ENCODE results near the gene TRIM66. TPM values are rescaled to one million over a fixed set of nuclear protein-coding genes. Genes with fewer than 3 reads are reported as not detected.
A peak's percentile ranks its signal among the peaks of the same experiment; 100 is the strongest.

The TRIM66 gene
- total RNA-seq, 2 donors from 2014 or later, result 2.8 to 10.5 TPM

DNA sequence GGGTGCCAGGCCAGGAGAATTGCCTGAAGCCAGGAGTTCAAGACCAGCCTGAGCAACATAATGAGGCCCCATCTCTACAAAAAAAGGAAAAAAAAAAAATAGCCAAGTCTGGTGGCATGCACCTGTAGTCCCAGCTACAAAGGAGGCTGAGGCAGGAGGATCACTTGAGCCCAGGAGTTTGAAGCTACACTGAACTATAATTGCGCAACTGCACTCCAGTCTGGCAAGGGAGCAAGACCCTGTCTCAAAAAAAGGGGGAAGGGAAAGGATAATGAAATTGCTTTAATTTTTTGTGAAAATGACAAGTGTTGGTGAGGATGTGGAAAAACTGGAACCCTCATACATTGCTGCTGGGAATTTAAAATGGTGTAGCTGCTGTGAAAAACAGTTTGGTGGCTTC lies 107.7 kb downstream of the TRIM66 start:
- Histone ChIP-seq H3K4me1 (replicated peaks) (no peaks in the 10 kb centered on the region), H3K9me3 (no peaks in the 10 kb centered on the region), H3K27me3 (replicated peaks; ENCODE audit: insufficient read depth) (no peaks in the 10 kb centered on the region), H3K36me3 (no peaks in the 10 kb centered on the region), H3K27ac (no peak overlapping the region), H3K4me3 (no peak overlapping the region)
- no peak for DNase-seq (ENCODE audit: low spot score)
- 97% methylated on average over 1 of the region's 1 CpG for WGBS
- TF ChIP-seq, protein P1, sequence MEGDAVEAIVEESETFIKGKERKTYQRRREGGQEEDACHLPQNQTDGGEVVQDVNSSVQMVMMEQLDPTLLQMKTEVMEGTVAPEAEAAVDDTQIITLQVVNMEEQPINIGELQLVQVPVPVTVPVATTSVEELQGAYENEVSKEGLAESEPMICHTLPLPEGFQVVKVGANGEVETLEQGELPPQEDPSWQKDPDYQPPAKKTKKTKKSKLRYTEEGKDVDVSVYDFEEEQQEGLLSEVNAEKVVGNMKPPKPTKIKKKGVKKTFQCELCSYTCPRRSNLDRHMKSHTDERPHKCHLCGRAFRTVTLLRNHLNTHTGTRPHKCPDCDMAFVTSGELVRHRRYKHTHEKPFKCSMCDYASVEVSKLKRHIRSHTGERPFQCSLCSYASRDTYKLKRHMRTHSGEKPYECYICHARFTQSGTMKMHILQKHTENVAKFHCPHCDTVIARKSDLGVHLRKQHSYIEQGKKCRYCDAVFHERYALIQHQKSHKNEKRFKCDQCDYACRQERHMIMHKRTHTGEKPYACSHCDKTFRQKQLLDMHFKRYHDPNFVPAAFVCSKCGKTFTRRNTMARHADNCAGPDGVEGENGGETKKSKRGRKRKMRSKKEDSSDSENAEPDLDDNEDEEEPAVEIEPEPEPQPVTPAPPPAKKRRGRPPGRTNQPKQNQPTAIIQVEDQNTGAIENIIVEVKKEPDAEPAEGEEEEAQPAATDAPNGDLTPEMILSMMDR (IDR thresholded peaks at IDR 0.05), result no peak
- no peak for TF ChIP-seq POLR2AphosphoS5 (IDR thresholded peaks at IDR 0.05)
- no peak for TF ChIP-seq POLR2A (IDR thresholded peaks at IDR 0.05)
- intact Hi-C loops (cut with DNase I), result no loop called here

DNA sequence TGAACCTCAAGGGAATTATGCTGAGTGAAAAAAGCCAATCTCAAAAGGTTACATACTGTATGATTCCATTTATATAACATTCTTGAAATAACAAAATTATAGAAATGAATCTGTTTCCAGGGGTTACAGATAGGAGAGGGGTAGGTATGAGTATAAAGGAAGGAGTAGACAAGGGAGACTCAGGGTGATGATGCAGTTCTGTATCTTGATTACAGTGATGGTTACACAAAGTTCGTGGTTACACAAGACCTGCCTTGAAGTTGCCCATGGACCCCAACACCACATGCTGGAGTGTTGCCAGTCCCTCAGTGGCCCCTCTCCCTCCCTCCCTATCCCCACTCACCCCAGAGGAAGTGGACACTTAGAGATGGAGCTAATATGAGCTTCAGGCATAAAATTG lies 108.7 kb downstream of the TRIM66 start:
- Histone ChIP-seq H3K9me3 (no peaks in the 10 kb centered on the region), H3K4me3 (no peak overlapping the region), H3K4me1 (replicated peaks) (no peaks in the 10 kb centered on the region), H3K27me3 (replicated peaks; ENCODE audit: insufficient read depth) (no peaks in the 10 kb centered on the region), H3K36me3 (no peaks in the 10 kb centered on the region), H3K27ac (no peak overlapping the region)
- no peak for DNase-seq (ENCODE audit: low spot score)
- 90% methylated on average over 1 of the region's 1 CpG for WGBS
- TF ChIP-seq POLR2A (IDR thresholded peaks at IDR 0.05), result no peak
- TF ChIP-seq, protein P1 (IDR thresholded peaks at IDR 0.05), result no peak
- TF ChIP-seq POLR2AphosphoS5 (IDR thresholded peaks at IDR 0.05), result no peak
- intact Hi-C loops (cut with DNase I), result no loop called here

DNA sequence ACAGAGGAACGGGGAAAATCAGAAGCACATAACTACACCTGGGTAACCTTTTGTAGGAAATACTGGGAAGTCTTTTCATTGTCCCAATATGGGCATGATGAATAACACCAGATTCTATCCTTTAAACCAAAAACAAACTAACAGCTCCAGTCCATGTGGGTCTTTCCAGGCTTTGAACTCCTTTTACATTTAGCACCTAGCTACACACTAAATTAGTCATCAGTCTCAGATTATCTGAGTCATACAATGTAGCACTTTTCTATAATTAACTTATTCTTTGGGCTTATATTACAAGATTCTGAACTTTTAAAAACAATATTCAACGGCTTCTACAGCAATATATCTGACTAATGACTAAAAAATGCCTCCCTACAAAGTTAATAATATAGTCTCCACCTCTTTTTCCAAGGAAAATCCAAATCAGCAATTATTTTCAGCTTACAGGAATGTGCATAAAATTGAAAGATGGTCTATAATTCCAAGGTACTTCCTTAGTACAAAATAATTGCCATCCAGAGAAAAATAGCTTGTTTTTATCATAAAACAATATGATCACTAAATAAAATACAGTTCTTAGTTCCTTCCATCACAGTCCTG lies 114.8 kb downstream of the TRIM66 start:
- intact Hi-C loops (cut with DNase I), result loop anchor here (5.0 kb wide), 2 partner anchors 180 to 340 kb away; no protein-coding TSS in a partner anchor

DNA sequence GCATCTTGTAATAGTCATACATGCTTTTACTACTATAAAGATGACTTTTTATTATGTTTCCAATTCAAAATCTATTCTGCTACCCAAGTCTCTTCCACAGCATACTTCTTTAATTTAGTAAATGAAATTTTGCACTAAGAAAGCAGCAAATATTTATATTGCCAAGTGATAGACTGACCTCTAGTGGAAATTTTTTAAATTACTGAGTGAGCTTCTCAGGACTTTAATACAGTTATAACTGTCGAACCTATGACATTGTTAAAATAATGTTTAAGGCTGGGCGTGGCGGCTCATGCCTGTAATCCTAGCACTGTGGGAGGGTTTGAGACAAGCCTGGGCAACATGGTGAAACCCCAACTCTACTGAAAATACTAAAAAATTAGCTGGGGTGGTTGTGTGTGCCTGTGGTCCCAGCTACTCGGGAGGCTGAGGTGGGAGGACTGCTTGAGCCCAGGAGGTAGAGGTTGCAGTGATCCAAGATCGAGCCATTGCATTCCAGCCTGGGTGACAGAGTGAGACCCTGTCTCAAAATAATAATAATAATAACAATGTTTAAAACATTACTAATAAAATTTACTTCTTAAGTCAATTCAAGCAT lies 115.8 kb downstream of the TRIM66 start:
- intact Hi-C loops (cut with DNase I), result loop anchor here (5.0 kb wide), 2 partner anchors 179 to 339 kb away; no protein-coding TSS in a partner anchor
- 28% methylated on average over 5 of the region's 5 CpGs for WGBS

More for the DNA sequence above, 114.8 kb downstream of the TRIM66 start:
- TF ChIP-seq, protein P1 (IDR thresholded peaks at IDR 0.05), result no peak
- TF ChIP-seq POLR2AphosphoS5 (IDR thresholded peaks at IDR 0.05) (no peak), POLR2A (IDR thresholded peaks at IDR 0.05) (no peak)
- Histone ChIP-seq H3K4me1 (replicated peaks) (no peaks in the 10 kb centered on the region), H3K36me3 (no peaks in the 10 kb centered on the region), H3K4me3 (no peak overlapping the region), H3K27ac (no peak overlapping the region), H3K27me3 (replicated peaks; ENCODE audit: insufficient read depth) (no peaks in the 10 kb centered on the region), H3K9me3 (no peaks in the 10 kb centered on the region)
- WGBS, result 66% methylated on average over 2 of the region's 2 CpGs
- DNase-seq (ENCODE audit: low spot score), result no peak

More for the DNA sequence above, 115.8 kb downstream of the TRIM66 start:
- H3K9me3 ChIP-seq, result no peaks in the 10 kb centered on the region
- no peak for DNase-seq (ENCODE audit: low spot score)
- no peak overlapping the region for H3K4me3 ChIP-seq
- no peaks in the 10 kb centered on the region for H3K27me3 ChIP-seq (replicated peaks; ENCODE audit: insufficient read depth)
- no peak overlapping the region for H3K27ac ChIP-seq
- no peaks in the 10 kb centered on the region for H3K4me1 ChIP-seq (replicated peaks)
- TF ChIP-seq POLR2A (IDR thresholded peaks at IDR 0.05), result no peak
- TF ChIP-seq, protein P1 (IDR thresholded peaks at IDR 0.05), result peak in 3 of 4 experiments; percentile 66 to 76 (median 75)
- TF ChIP-seq POLR2AphosphoS5 (IDR thresholded peaks at IDR 0.05), result no peak
- H3K36me3 ChIP-seq, result no peaks in the 10 kb centered on the region
